HG03558 (cell line): ENCODE results near the gene SLC16A13.
"Not testable (repeated sequence)": the region's sequence is repeated elsewhere in the genome, so short reads cannot be mapped to it uniquely, and the experiment has no call there.

ENCODE experiments used
- ATAC-seq: cut with Tn5 transposase; IDR thresholded peaks from one replicate; pipeline ENCODE4 v1.9.1; 2021; ENCODE audit warnings: moderate number of reproducible peaks; ENCODE audit not compliant: unreplicated experiment; ENCODE audit errors: extremely low read depth

Gene SLC16A13

DNA sequence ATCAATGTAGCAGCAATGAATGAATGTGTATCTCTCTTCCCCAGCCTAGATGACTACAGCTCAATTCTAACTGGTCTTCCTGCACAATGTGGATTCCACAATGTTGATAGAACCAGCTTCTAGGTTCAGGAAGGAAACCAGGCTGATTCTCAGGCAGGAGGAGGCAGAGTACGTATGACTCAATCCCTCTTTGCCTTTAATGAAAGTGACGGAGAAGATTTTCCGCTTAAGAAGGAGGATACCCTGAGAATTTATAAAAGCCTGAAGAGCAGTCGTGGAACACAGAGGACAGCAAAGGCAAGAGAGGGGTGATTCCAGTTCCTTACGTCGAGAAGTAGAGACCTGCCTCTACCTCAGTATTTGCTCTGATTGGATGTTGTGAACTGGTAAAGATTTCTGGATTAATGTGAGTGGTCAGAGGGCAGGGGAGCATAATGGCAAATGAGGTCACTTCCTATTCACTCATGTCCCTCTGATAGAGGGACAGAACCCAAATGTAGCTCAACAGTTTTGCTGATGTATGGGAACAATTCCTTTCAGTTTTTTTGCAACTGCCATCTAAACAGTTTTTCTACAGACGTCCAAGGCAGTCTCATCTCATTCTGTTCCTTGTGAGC lies 23.1 kb downstream of the SLC16A13 start:
- no peak for ATAC-seq

DNA sequence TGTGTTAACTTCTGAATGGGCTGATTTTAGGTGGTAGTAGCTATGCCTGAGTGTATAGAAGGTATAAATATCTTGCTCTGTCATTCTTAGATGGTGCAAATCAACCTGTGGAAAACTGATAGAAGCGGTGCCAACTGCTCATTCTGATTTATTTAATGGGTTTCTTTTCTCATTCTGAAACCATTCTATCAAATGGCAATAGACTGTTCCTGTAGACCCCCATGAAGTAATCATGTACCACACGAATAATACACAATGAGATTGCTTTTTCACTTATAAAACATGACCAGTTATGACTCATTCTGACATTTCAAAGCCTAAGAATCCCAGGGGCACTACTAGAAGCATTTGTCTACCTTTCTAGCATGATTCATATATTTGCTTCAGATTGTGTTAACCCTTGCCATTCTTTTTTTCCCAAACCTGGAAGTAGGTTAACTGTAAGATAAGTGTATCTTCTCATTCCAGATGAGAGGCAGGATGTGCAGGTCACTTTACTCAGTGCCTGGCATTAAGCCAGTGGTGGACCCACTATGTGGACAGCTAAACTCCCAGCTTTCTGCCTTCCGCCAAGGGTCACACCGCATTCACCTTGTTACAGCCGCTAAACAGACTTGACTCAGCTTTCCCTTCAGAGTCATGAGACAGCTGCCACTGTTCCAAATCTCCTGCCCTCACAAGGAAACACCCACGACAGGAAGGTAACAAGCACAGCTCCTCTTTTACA lies 24.5 kb downstream of the SLC16A13 start:
- ATAC-seq, result no peak

DNA sequence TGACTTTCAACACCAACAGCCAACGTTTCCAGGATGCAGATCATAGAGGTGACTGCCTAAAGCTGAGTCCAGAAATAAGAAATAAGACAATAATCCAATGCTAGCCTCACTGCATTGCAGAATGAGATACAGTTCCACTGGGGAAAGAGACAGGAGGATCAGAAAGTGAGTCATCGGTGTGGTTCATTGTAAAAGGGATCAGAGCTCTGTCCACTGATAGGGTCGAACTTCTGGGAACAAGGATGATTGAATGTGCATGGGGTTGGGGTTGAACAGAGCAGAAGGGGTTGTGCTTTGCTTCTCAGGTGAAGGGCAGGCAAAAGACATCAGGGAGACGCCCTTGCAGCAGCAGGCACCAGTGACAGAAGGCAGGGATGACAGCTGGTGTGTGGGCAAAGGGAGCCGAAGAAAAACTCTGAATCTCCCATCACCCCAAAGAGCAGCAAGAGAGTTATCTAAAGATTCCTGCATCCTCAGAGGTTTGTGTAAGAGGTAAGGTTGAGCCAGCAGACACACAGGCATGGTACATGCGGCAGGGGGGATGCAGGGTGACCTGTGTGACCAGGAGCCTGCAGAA lies 27.8 kb downstream of the SLC16A13 start:
- ATAC-seq, result no peak

DNA sequence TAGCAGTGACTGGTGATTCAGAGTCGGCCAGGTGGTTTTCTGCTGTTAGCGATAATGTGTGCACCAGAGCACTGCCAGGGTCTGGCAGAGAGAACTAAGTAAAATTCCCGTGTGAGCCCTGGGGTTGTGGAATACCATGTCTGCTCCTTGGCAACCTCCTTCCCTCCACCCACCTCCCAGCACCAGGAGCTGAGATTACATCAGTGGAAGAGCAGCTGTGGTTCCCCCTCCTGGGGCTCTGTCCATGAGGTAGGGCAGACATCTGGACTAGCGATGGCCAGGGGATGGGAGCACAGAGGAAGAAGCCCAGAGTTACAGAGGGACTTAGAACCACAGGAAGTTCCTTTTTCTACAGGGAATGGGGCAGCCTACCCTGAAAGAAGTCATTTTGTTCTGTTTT lies 28.4 kb downstream of the SLC16A13 start:
- ATAC-seq, result no peak

DNA sequence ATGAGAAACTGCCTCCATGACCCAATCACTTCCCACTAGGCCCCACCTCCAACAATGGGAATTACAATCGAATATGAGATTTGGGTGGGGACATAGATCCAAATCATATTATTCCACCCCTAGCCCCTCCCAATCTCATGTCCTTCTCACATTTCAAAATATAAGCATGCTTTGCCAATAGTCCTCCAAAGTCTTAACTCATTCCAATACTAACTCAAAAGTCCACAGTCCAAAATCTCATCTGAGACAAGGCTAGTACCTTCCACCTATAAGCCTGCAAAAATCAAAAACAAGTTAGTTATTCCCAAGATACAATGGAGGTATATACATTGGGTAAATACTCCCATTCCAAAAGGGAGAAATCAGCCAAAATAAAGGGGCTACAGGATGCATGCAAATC lies 31.4 kb downstream of the SLC16A13 start:
- no peak for ATAC-seq

DNA sequence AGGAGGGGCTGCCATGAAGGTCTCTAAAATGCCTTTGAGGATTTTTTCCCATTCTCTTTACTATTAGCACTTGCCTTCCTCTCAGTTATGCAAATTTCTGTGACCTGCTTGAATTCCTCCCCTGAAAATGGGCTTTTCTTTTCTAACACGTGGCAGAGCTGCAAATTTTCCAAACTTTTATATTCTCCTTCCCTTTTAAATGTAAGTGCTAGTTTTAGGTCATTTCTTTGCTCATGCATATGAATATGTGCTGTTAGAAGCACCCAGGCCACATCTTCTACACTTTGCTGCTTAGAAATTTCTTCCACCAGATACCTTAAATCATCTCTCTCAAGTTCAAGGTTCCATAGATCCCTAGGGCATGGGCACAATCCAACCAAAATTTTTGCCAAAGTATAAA lies 32.5 kb downstream of the SLC16A13 start:
- ATAC-seq, result no peak

DNA sequence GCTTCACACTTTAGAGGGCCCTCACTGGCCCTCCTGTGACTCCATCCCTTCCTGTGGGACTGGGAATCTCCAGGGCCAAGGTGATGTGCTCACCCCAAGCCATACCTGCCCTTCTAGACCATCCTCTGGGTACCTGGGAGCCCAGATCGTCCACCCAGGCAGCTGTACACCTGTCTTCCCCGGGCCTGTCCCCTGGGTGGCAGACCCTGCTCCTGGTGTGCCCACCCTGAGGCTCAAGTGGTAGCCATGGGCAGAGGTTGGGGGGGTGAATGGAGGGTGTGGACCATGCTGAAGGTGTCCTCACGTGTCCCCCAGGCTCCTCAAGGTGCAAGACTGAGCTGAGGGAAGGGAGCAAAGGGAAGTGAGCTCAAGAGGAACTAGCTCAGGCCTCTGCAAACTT lies 34.9 kb downstream of the SLC16A13 start:
- ATAC-seq, result no peak

DNA sequence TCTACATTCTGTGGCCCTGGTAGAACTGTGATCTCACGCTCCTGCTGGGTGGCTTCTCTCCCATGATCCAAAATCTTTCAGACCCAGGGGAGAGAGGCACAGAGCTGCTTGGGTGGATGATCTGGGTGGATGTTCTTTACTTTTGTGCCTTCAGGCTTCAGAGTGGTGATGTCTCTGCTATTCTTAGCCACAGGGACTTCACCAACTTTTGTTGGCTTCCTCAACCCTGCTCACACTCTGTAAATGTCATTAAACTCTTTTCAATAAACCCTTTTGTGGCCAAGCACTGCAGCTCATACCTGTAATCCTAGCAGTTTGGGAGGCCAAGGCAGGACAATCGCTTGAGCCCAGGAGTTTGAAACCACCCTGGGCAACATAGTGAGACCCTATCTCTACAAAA lies 36.6 kb downstream of the SLC16A13 start:
- no peak for ATAC-seq

DNA sequence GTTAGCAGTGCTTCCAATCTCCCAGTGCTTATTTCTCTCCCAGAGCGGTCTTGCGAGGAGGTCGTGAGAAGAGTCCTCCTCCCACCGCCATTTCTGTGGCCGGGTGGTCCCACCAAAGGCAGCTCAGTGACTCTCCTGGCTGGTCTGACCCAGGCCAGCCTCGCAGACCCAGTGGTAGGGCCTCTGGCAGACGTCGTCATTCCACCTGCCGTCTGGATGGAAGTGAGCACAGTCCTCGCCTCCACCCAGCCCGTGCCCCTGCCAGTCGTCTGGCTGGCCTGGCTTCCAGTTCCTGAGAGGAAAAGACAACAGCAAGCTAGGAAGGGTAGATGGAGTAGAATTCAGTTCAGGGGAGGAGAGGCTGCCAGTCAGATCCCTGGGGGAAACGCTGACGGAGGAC lies 39.1 kb downstream of the SLC16A13 start:
- no peak for ATAC-seq

DNA sequence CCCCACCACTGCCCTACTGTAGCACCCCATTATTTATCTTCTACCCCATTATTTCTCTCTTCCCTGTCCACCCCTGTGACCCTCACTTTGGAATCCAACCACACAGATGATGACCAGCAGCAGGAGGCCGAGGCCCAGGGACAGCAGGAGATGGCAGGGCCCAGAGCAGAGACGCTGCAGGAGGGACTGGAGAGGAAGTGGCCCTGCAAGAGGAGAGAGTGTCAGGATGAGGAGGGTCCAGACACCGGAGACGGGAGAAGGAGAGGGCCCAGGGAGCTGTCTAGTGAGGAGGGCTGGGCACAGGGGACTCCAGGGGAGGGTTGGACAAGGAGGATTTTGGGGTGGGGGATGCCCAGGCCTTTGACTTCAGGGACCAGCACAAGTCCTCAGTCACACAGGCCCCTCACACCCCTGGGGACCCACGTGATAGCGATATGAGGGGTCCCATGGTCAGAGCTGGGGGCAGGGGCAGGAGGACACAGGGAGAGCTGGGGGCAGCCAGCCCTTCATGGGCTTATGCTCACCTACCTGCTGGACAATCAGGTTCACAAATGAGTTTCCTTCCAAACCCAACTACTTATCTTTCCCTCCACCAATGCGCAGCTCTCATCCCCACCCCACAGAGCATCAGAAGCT lies 42.2 kb downstream of the SLC16A13 start:
- no peak for ATAC-seq

DNA sequence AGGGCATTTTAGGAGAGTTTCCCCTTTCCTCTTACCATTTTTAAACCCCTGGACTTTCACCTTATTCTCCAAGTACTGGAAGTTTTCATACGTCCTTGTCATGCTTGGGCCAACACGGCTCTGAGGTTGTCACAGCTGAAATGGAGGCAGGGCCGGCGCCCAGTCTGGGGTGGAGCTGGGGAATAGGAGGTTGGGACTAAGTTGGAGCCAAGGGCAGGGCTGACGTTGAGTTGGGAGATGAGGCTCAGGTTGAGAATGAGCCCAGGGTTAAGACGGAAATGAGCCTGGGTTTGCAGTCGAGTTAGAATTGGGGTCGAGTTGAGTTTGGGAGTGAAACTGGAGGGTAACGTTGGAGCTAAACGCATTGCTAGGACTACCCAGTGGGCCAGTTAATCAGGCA lies 42.9 kb downstream of the SLC16A13 start:
- no peak for ATAC-seq

DNA sequence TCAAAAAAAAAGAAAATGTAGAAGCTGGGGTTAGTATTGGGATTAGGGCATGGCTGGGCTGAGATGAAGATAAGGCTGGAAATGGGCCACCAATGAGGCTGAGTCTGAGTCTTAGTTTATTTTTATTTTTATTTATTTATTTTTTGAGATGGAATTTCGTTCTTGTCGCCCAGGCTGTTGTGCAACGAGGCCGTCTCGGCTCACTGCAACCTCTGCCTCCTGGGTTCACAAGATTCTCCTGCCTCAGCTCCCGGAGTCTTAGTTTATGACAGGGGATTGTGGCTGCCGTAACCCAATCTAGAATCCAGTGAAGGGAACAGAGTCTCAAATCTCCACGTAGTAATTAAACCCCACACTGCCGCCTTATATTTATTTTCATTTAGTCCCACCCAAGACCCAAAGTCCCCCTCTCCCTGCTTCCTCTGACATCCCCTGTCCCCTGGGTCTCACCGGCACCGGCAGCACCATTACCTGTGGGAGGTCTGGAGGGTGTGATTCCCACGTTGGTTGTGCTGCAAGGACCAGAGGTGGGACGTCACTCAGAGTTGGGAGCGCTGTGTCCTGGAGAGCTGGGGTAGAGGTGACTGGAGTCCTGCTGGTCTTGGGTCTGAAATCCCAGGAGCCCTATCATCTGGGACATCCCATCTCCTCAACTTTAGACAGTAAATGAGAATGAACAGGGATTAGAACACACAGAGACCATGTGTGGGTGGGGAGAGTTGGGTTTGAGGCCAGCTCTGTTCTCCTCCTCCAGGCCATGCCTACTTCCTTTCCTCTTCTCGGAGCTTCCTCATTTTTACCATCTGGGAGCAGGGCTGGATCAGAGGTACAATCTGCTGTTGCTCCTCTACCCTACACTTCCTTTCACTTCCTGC lies 44.0 kb downstream of the SLC16A13 start, which contains the start of gene CLEC10A:
Gene CLEC10A, minus strand, starts transcription at position 671 of the 875 bp plus-strand sequence. CDS start 1,439 bp downstream, outside the sequence.
- ATAC-seq, result no peak

DNA sequence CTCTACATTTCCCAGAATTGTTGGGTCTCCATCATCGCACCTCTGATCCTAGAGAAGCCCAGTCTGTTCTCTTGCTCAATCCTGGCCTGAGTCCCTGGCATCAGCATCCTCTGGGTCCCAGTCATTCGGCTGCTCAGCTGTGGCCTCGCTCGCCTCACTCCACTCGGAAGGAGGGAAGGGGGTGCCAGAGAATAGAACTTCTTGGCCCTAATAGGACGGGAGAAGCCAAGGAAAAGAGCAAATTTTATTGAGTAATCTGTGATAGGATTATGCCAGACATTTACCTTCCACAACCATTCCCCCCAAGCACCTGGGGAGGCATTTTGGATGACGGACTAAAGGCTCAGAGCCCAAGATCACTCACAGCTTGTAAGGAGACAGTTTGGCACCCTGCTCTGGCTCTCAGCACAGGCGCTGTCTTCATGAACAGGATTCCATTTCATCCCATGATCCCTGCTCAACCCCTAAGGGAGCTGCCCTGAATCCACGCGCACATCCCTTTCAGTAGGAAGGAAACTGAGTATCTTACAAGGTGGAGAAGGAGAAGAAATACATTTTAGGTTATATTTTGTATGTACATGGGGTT lies 44.7 kb downstream of the SLC16A13 start:
- no peak for ATAC-seq

DNA sequence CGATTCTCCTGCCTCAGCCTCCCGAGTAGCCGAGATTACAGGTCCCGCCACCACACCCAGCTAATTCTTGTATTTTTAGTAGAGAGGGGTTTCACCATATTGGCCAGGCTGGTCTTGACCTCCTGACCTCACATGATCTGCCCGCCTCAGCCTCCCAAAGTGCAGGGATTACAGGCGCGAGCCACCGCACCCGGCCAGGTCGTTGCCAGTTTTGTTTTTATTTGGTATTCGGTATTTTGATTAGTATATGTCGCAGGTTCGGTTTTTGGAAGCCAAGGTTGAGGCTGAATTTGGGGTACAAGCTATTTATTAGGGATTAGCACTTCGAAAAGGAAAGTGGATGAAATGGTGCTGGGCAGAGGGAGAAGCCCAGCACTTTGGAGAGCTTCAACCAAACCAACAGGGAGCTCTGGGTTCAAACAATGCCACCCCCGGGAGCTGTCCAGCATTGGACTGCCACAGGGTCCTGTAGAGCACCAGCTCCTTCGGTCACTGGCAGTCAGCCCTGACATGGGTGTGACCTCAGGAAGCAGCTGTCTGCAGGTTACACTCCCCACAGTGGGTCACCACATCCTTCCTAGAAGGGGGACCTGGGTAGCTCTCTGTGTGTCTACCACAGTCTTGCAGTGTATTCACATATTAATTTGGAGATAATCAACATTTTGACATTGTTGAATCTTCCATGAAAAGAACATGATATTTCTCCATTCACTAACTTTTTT lies 45.7 kb downstream of the SLC16A13 start:
- ATAC-seq, result no peak

DNA sequence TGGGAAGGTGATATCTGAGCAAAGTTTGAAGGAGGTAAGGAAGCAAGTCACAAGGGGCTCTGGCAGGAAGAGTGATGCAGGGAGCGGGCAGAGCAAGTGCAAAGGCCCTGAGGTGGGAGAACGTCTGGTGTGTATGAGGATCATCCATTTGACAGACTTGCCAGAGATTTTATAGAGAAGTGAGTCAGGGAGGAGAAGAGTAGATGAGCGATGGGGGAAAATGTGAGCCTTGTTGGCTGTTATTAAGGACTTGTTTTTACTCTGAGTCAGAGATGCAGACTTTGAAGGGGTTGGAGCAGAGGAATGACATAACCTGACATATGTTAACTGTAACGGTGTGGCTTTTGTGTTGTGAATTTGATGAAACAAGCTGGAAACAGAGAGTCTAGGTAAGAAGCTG lies 47.8 kb downstream of the SLC16A13 start:
- ATAC-seq, result no peak

DNA sequence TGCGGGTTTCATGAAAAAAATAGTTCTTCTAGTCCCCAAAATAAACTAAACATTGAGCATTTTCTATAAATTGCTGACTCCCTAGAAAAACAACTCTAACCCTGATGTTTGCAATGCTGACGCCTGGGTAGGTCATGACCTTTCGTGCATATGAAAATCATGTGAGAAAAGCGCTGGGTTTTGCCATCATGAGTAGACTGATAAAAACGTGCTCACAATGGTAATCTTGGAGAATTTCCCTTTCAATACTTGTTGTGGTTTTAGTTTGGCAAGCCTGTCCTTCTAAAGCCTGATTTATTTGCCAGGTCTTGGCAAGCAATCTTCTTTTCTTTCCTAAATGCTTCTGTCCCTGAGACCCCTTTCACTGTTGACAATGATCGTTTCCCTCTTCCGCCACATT lies 48.3 kb downstream of the SLC16A13 start:
- ATAC-seq, result no peak

DNA sequence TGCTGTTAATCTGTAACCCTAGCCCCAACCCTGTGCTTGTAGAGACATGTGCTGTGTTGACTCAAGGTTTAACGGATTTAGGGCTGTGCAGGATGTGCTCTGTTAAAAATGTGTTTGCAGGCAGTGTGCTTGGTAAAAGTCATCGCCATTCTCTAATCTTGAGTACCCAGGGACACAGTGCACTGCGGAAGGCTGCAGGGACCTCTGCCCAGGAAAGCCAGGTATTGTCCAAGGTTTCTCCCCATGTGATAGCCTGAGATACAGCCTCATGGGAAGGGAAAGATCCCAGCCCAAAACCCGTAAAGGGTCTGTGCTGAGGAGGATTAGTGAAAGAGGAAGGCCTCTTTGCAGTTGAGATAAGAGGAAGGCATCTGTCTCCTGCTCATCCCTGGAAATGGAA lies 52.6 kb downstream of the SLC16A13 start:
- ATAC-seq, result not testable (repeated sequence)

DNA sequence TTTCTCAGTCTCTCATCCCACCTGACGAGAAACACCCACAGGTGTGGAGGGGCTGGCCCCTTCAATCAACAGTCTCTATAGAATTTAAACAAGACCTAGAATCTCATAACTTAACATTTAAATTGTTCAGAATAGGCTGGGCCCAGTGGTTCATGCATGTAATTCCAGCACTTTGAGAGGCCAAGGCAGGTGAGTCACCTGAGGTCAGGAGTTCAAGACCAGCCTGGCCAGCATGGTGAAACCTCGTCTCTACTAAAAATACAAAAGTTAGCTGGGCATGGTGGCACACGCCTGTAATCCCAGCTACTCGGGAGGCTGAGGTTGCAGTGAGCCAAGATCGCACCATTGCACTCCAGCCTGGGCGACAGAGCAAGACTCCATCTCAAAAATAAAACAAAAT lies 53.8 kb downstream of the SLC16A13 start:
- not testable (repeated sequence) for ATAC-seq
